ENCODE measurements around the gene PEX5L. TPM values are rescaled to one million over a fixed set of nuclear protein-coding genes. Genes with fewer than 3 reads are reported as not detected.

Gene PEX5L
- total RNA-seq, 4 donors from 2014 or later: 29.1 to 36.5 (median 32.3) TPM

- TF ChIP-seq POLR2A (IDR thresholded peaks at IDR 0.05) (no peak), CTCF (IDR thresholded peaks at IDR 0.05) (no peak), EP300 (IDR thresholded peaks at IDR 0.05) (no peak)
- no peak for DNase-seq (ENCODE audit: low spot score in 2 of 2)
- no peak overlapping the region for H3K4me3 ChIP-seq
- no peaks in the 10 kb centered on the region for H3K36me3 ChIP-seq
- no peaks in the 10 kb centered on the region for H3K4me1 ChIP-seq
- no peak overlapping the region for H3K27ac ChIP-seq
- no peaks in the 10 kb centered on the region for H3K27me3 ChIP-seq
- no peaks in the 10 kb centered on the region for H3K9me3 ChIP-seq
These were observed 36.8 kb upstream of the PEX5L start for GRCh38 chr3:180073561-180073960.

- Histone ChIP-seq H3K36me3 (no peaks in the 10 kb centered on the region), H3K4me3 (no peak overlapping the region), H3K27ac (no peak overlapping the region), H3K9me3 (no peaks in the 10 kb centered on the region), H3K27me3 (no peaks in the 10 kb centered on the region), H3K4me1 (no peaks in the 10 kb centered on the region)
- DNase-seq (ENCODE audit: low spot score in 2 of 2): no peak
- WGBS, 2 donors: 78 to 79% methylated on average over 1 of the region's 1 CpG
- TF ChIP-seq CTCF (IDR thresholded peaks at IDR 0.05) (no peak), POLR2A (IDR thresholded peaks at IDR 0.05) (no peak), EP300 (IDR thresholded peaks at IDR 0.05) (no peak)
These were observed 36.0 kb upstream of the PEX5L start for GRCh38 chr3:180072786-180073185.

GRCh38 chr3:180070925-180071324 is 34.2 kb upstream of the PEX5L start:
- no peak for TF ChIP-seq EP300 (IDR thresholded peaks at IDR 0.05)
- TF ChIP-seq POLR2A (IDR thresholded peaks at IDR 0.05): no peak
- no peak for TF ChIP-seq CTCF (IDR thresholded peaks at IDR 0.05)
- no peaks in the 10 kb centered on the region for H3K36me3 ChIP-seq
- no peak for DNase-seq (ENCODE audit: low spot score in 2 of 2)
- WGBS, 2 donors: 52 to 64% methylated on average over 3 of the region's 3 CpGs
- no peak overlapping the region for H3K4me3 ChIP-seq
- H3K27me3 ChIP-seq: no peaks in the 10 kb centered on the region
- H3K4me1 ChIP-seq: no peaks in the 10 kb centered on the region
- H3K27ac ChIP-seq: no peak overlapping the region
- no peaks in the 10 kb centered on the region for H3K9me3 ChIP-seq

GRCh38 chr3:180068023-180068422 is 31.3 kb upstream of the PEX5L start:
- no peak for TF ChIP-seq POLR2A (IDR thresholded peaks at IDR 0.05)
- TF ChIP-seq CTCF (IDR thresholded peaks at IDR 0.05): no peak
- TF ChIP-seq EP300 (IDR thresholded peaks at IDR 0.05): no peak
- H3K9me3 ChIP-seq: no peaks in the 10 kb centered on the region

GRCh38 chr3:180066598-180066997 is 29.9 kb upstream of the PEX5L start:
- Histone ChIP-seq H3K9me3 (no peaks in the 10 kb centered on the region), H3K4me3 (no peak overlapping the region), H3K4me1 (no peaks in the 10 kb centered on the region), H3K27me3 (no peaks in the 10 kb centered on the region), H3K27ac (no peak overlapping the region), H3K36me3 (no peaks in the 10 kb centered on the region)
- TF ChIP-seq EP300 (IDR thresholded peaks at IDR 0.05) (no peak), CTCF (IDR thresholded peaks at IDR 0.05) (no peak), POLR2A (IDR thresholded peaks at IDR 0.05) (no peak)
- WGBS, 2 donors: 81 to 84% methylated on average over 1 of the region's 1 CpG
- DNase-seq (ENCODE audit: low spot score in 2 of 2): no peak

More at GRCh38 chr3:180068023-180068422, 31.3 kb upstream of the PEX5L start:
- no peak overlapping the region for H3K4me3 ChIP-seq
- no peaks in the 10 kb centered on the region for H3K4me1 ChIP-seq
- no peak for DNase-seq (ENCODE audit: low spot score in 2 of 2)
- no peak overlapping the region for H3K27ac ChIP-seq
- no peaks in the 10 kb centered on the region for H3K27me3 ChIP-seq
- WGBS, 2 donors: 59 to 81% methylated on average over 1 of the region's 1 CpG
- no peaks in the 10 kb centered on the region for H3K36me3 ChIP-seq

Measured in tibial nerve (tissue), 4 donors.